Measurements from ENCODE around the gene ABCC1.
A peak's percentile ranks its signal among the peaks of the same experiment; 100 is the strongest.

Gene ABCC1

GRCh38 chr16:15986261-15986660, 36.8 kb downstream of the ABCC1 start:
- peaks cover 23 to 59% (median 43%) of the 10 kb centered on the region in 11 experiments for H3K36me3 ChIP-seq
- peaks cover 15 to 21% (median 19%) of the 10 kb centered on the region in 11 experiments for H3K9me3 ChIP-seq (replicated peaks in 1 of 11)
- TF ChIP-seq Cebpa-rat (IDR thresholded peaks at IDR 0.05) = no peak
- H4K20me1 ChIP-seq = peaks cover 48 to 88% (median 73%) of the 10 kb centered on the region in 11 experiments
- no peak overlapping the region for H3K4me3 ChIP-seq
- H3K27me3 ChIP-seq = no peaks in the 10 kb centered on the region
- H3K4me1 ChIP-seq = peaks cover 33 to 43% (median 41%) of the 10 kb centered on the region in 10 experiments
- no peak overlapping the region for H3K4me2 ChIP-seq
- H3K27ac ChIP-seq = no peak overlapping the region; a peak in 1 of 22 replicates
- H3K9ac ChIP-seq = no peak overlapping the region

- peak overlapping the region in 10 of 11 experiments; percentile 17 to 61 (median 37); a peak in 13 of 22 replicates for H3K9ac ChIP-seq
- H3K27ac ChIP-seq = peak overlapping the region in 10 of 11 experiments; percentile 4 to 70 (median 59); a peak in 18 of 22 replicates
- no peaks in the 10 kb centered on the region for H3K9me3 ChIP-seq (replicated peaks in 1 of 11)
- no peaks in the 10 kb centered on the region for H3K27me3 ChIP-seq
- H4K20me1 ChIP-seq = peaks cover 54 to 98% (median 86%) of the 10 kb centered on the region in 11 experiments
- H3K4me2 ChIP-seq = peak overlapping the region; percentile 6 to 65 (median 47)
- peaks cover 33 to 46% (median 42%) of the 10 kb centered on the region in 10 experiments for H3K4me1 ChIP-seq
- no peak for TF ChIP-seq Cebpa-rat (IDR thresholded peaks at IDR 0.05)
- peaks cover 13 to 58% (median 41%) of the 10 kb centered on the region in 11 experiments; a peak in 20 of 22 replicates for H3K36me3 ChIP-seq
- H3K4me3 ChIP-seq = no peak overlapping the region
Measured at GRCh38 chr16:15988268-15989013, 39.0 kb downstream of the ABCC1 start.

- peaks cover 46 to 77% (median 70%) of the 10 kb centered on the region in 11 experiments for H4K20me1 ChIP-seq
- TF ChIP-seq Cebpa-rat (IDR thresholded peaks at IDR 0.05) = no peak
- H3K27me3 ChIP-seq = no peaks in the 10 kb centered on the region
- peaks cover 40 to 68% (median 53%) of the 10 kb centered on the region in 10 experiments for H3K4me1 ChIP-seq
- H3K4me2 ChIP-seq = peak overlapping the region in 1 of 11 experiments; percentile 42; a peak in 2 of 22 replicates
- H3K27ac ChIP-seq = 0 out of 22 replicates have a peak overlapping the region, but pooled peaks of 1 of the 11 experiments have one; percentile 6
- peaks cover 13 to 46% (median 29%) of the 10 kb centered on the region in 11 experiments; a peak in 19 of 22 replicates for H3K36me3 ChIP-seq
- H3K9ac ChIP-seq = no peak overlapping the region
- no peak overlapping the region for H3K4me3 ChIP-seq
- no peaks in the 10 kb centered on the region for H3K9me3 ChIP-seq (replicated peaks in 1 of 11)
Measured at GRCh38 chr16:15990902-15991301, 41.5 kb downstream of the ABCC1 start.

- Histone ChIP-seq H3K9ac (no peak overlapping the region), H4K20me1 (peaks cover 24 to 58% (median 48%) of the 10 kb centered on the region in 11 experiments), H3K4me3 (no peak overlapping the region), H3K4me2 (no peak overlapping the region), H3K36me3 (peaks cover 10 to 39% (median 22%) of the 10 kb centered on the region in 11 experiments; a peak in 19 of 22 replicates), H3K27ac (no peak overlapping the region), H3K27me3 (no peaks in the 10 kb centered on the region), H3K4me1 (peaks cover 51 to 79% (median 62%) of the 10 kb centered on the region in 10 experiments), H3K9me3 (replicated peaks in 1 of 11) (no peaks in the 10 kb centered on the region)
- TF ChIP-seq Cebpa-rat (IDR thresholded peaks at IDR 0.05) = no peak
Measured at GRCh38 chr16:15993128-15993527, 43.7 kb downstream of the ABCC1 start.

- Histone ChIP-seq H3K4me1 (peaks cover 51 to 79% (median 61%) of the 10 kb centered on the region in 10 experiments), H3K4me2 (no peak overlapping the region), H3K9me3 (replicated peaks in 1 of 11) (no peaks in the 10 kb centered on the region), H3K9ac (no peak overlapping the region), H3K27me3 (no peaks in the 10 kb centered on the region), H4K20me1 (peaks cover 20 to 53% (median 43%) of the 10 kb centered on the region in 11 experiments; a peak in 21 of 22 replicates), H3K27ac (no peak overlapping the region), H3K36me3 (peaks cover 10 to 39% (median 22%) of the 10 kb centered on the region in 11 experiments; a peak in 19 of 22 replicates), H3K4me3 (no peak overlapping the region)
- no peak for TF ChIP-seq Cebpa-rat (IDR thresholded peaks at IDR 0.05)
Measured at GRCh38 chr16:15993541-15993940, 44.1 kb downstream of the ABCC1 start.

- 0 out of 22 replicates have a peak overlapping the region, but pooled peaks of 1 of the 11 experiments have one; percentile 10 for H3K9ac ChIP-seq
- TF ChIP-seq Cebpa-rat (IDR thresholded peaks at IDR 0.05) = no peak
- peaks cover 16 to 48% (median 38%) of the 10 kb centered on the region in 11 experiments; a peak in 21 of 22 replicates for H4K20me1 ChIP-seq
- peak overlapping the region in 3 of 11 experiments; percentile 2 to 30 (median 10); a peak in 2 of 22 replicates for H3K27ac ChIP-seq
- H3K9me3 ChIP-seq (replicated peaks in 1 of 11) = no peaks in the 10 kb centered on the region
- no peaks in the 10 kb centered on the region for H3K27me3 ChIP-seq
- peaks cover 10 to 39% (median 22%) of the 10 kb centered on the region in 11 experiments; a peak in 19 of 22 replicates for H3K36me3 ChIP-seq
- no peak overlapping the region for H3K4me3 ChIP-seq
- peaks cover 51 to 79% (median 61%) of the 10 kb centered on the region in 10 experiments for H3K4me1 ChIP-seq
- no peak overlapping the region; a peak in 1 of 22 replicates for H3K4me2 ChIP-seq
Measured at GRCh38 chr16:15993946-15994665, 44.7 kb downstream of the ABCC1 start.

- no peak overlapping the region for H3K4me3 ChIP-seq
- peak in 1 of 11 experiments; percentile 21; a peak in 1 of 22 replicates for TF ChIP-seq Cebpa-rat (IDR thresholded peaks at IDR 0.05)
- peak overlapping the region; percentile 59 to 89 (median 79) for H3K4me2 ChIP-seq
- H3K27me3 ChIP-seq = no peaks in the 10 kb centered on the region
- peak overlapping the region; percentile 78 to 93 (median 87); a peak in 20 of 22 replicates for H3K27ac ChIP-seq
- H3K4me1 ChIP-seq = peaks cover 56 to 78% (median 71%) of the 10 kb centered on the region in 10 experiments
- peaks cover 10 to 31% (median 21%) of the 10 kb centered on the region in 11 experiments; a peak in 19 of 22 replicates for H3K36me3 ChIP-seq
- H3K9me3 ChIP-seq (replicated peaks in 1 of 11) = no peaks in the 10 kb centered on the region
- peaks cover 0 to 25% (median 14%) of the 10 kb centered on the region in 11 experiments; a peak in 14 of 22 replicates for H4K20me1 ChIP-seq
- peak overlapping the region in 9 of 11 experiments; percentile 20 to 82 (median 74); a peak in 13 of 22 replicates for H3K9ac ChIP-seq
Measured at GRCh38 chr16:15996432-15997109, 47.2 kb downstream of the ABCC1 start.

- H3K4me2 ChIP-seq = peak overlapping the region in 7 of 11 experiments; percentile 2 to 86 (median 45); a peak in 9 of 22 replicates
Measured at GRCh38 chr16:16000685-16001084, 51.3 kb downstream of the ABCC1 start.

More at GRCh38 chr16:16000685-16001084, 51.3 kb downstream of the ABCC1 start:
- H3K9me3 ChIP-seq (replicated peaks in 1 of 11) = peaks cover 0 to 7% (median 0%) of the 10 kb centered on the region in 11 experiments; a peak in 2 of 22 replicates
- H4K20me1 ChIP-seq = peaks cover 0 to 6% (median 0%) of the 10 kb centered on the region in 11 experiments; a peak in 5 of 22 replicates
- peaks cover 54 to 70% (median 63%) of the 10 kb centered on the region in 10 experiments for H3K4me1 ChIP-seq
- no peak overlapping the region for H3K9ac ChIP-seq
- peak overlapping the region in 4 of 11 experiments; percentile 8 to 93 (median 52); a peak in 4 of 22 replicates for H3K27ac ChIP-seq
- no peaks in the 10 kb centered on the region for H3K27me3 ChIP-seq
- H3K4me3 ChIP-seq = no peak overlapping the region
- H3K36me3 ChIP-seq = peaks cover 0 to 13% (median 8%) of the 10 kb centered on the region in 11 experiments; a peak in 7 of 22 replicates
- TF ChIP-seq Cebpa-rat (IDR thresholded peaks at IDR 0.05) = no peak

All from BLaER1 treated with 17β-estradiol and CSF1 and Interleukin-3, amounts not matched to agents 10 nM and 100 nM (cell line).